Endothelial cell of umbilical vein (primary cell): ENCODE data around the gene ART3. TPM values are rescaled to one million over a fixed set of nuclear protein-coding genes. Genes with fewer than 3 reads are reported as not detected.

Experiments used
- BruUV-seq: library from RNA; stranded (reverse); fragments of 400-500 nt; replicated peaks from 2 replicates; lab custom pipeline; 2021; lab: Mats Ljungman, UMichigan
- CTCF ChIA-PET: fragments of 300-600, 350-600 bp; sonication (Branson Sonifier 250); formaldehyde crosslinking; loops from one replicate; lab custom pipeline; 2021; ENCODE audit warnings: antibody characterized with exemption, inconsistent platforms; lab: Charles Lee
- POLR2A ChIA-PET: fragments of 300-600, 350-600 bp; sonication (Branson Sonifier 250); formaldehyde crosslinking; loops from one replicate; lab custom pipeline; 2021; ENCODE audit warnings: antibody characterized with exemption, inconsistent platforms; lab: Charles Lee
- DNase-seq: peaks from one replicate; pipeline ENCODE4 v3.0.0-alpha.2; 2011; ENCODE audit warnings: low read depth, low spot score
- FAIRE-seq: peaks from 2 replicates; lab custom pipeline; 2011; peaks lifted over from hg19 to GRCh38; lab: Jason Lieb, UNC
- H2AFZ ChIP-seq: 2 replicates; pipeline ENCODE4 v1.6.0; 2012; ENCODE audit warnings: low read depth, low read length, control low read depth, inconsistent platforms
- H3K27ac ChIP-seq: 2 replicates; pipeline ENCODE4 v1.5.1; 2011; ENCODE audit warnings: low read depth, mild to moderate bottlenecking, control low read depth, low read length, moderate library complexity; ENCODE audit not compliant: insufficient read depth
- H3K27me3 ChIP-seq, 2 experiments: 2 replicates each; pipeline versions ENCODE4 v1.6.0 to v1.6.1; 2011; ENCODE audit warnings: low read length in 2 of 2, mixed read lengths in 1 of 2; ENCODE audit not compliant: control insufficient read depth in 2 of 2, insufficient read depth in 2 of 2
- H3K36me3 ChIP-seq, 2 experiments: 2 replicates in 1 of 2; 3 replicates in 1 of 2; pipeline ENCODE4 v1.5.1; 2011; ENCODE audit warnings: low read length in 2 of 2, mild to moderate bottlenecking in 1 of 2, moderate library complexity in 1 of 2; ENCODE audit not compliant: control insufficient read depth in 2 of 2, insufficient read depth in 2 of 2; ENCODE audit errors: extremely low read depth in 1 of 2
- H3K4me1 ChIP-seq: 3 replicates; pipeline ENCODE4 v1.5.1; 2011; ENCODE audit warnings: mild to moderate bottlenecking, low read length; ENCODE audit not compliant: control insufficient read depth, insufficient read depth; ENCODE audit errors: extremely low read depth
- H3K4me2 ChIP-seq: 2 replicates; pipeline ENCODE4 v1.6.1; 2011; ENCODE audit warnings: low read length, control low read depth, mixed read lengths; ENCODE audit not compliant: insufficient read depth
- H3K4me3 ChIP-seq, 3 experiments: fragments of 200-600 bp in 1 of 3; sonication (generic), shearing (Covaris generic) in 1 of 3; replicated peaks in 1 of 3; 2 replicates each; pipeline ENCODE4 v1.5.1; 2011 to 2016; ENCODE audit warnings: control low read depth in 3 of 3, low read length in 3 of 3, mild to moderate bottlenecking in 2 of 3, inconsistent platforms in 1 of 3, low read depth in 1 of 3, moderate library complexity in 1 of 3; ENCODE audit not compliant: insufficient read depth in 1 of 3
- H3K79me2 ChIP-seq: 2 replicates; pipeline ENCODE4 v1.6.0; 2012; ENCODE audit warnings: low read length, inconsistent platforms; ENCODE audit not compliant: control insufficient read depth, insufficient read depth
- H3K9ac ChIP-seq: replicated peaks from 2 replicates; pipeline ENCODE3; 2011; ENCODE audit warnings: low read length, control low read depth; ENCODE audit not compliant: insufficient read depth; ENCODE audit errors: extremely low read depth
- H3K9me1 ChIP-seq: replicated peaks from 3 replicates; pipeline ENCODE4 v1.6.0; 2011; ENCODE audit warnings: mild to moderate bottlenecking, low read length; ENCODE audit not compliant: control insufficient read depth, insufficient read depth; ENCODE audit errors: extremely low read depth
- H3K9me3 ChIP-seq: replicated peaks from 2 replicates; pipeline ENCODE4 v1.5.1; 2012; ENCODE audit warnings: low read length, inconsistent platforms; ENCODE audit not compliant: control insufficient read depth, insufficient read depth
- H4K20me1 ChIP-seq: replicated peaks from 2 replicates; pipeline ENCODE3; 2011; ENCODE audit warnings: mild to moderate bottlenecking, low read length; ENCODE audit not compliant: control insufficient read depth, insufficient read depth; ENCODE audit errors: extremely low read depth
- EZH2 ChIP-seq: IDR thresholded peaks from 2 replicates; pipeline ENCODE4 v1.6.1; 2012; ENCODE audit warnings: borderline replicate concordance, low read depth, mild to moderate bottlenecking, moderate library complexity, low read length, inconsistent platforms; ENCODE audit not compliant: severe bottlenecking
- FOS ChIP-seq: IDR thresholded peaks from 2 replicates; pipeline ENCODE4 v1.6.1; 2011; ENCODE audit warnings: mild to moderate bottlenecking, low read length, moderate library complexity, borderline replicate concordance; ENCODE audit not compliant: insufficient read depth
- GATA2 ChIP-seq: IDR thresholded peaks from 2 replicates; pipeline ENCODE4 v1.7.0; 2011; ENCODE audit warnings: low read depth, mild to moderate bottlenecking, moderate library complexity, mixed read lengths, low read length; ENCODE audit not compliant: insufficient read length, insufficient read depth
- MYC ChIP-seq: IDR thresholded peaks from one replicate; pipeline ENCODE4 v1.6.1; 2011; ENCODE audit warnings: mild to moderate bottlenecking, low read depth, low read length
- POLR2AphosphoS5 ChIP-seq: IDR thresholded peaks from 2 replicates; pipeline ENCODE4 v1.6.1; 2012; ENCODE audit warnings: low read depth, mild to moderate bottlenecking, control low read depth, low read length, moderate library complexity; ENCODE audit not compliant: insufficient read depth
- dilution Hi-C: fragments of 300-500 bp; cut with MboI; formaldehyde crosslinking; loops from one replicate; pipeline ENCODE4 v1.15.0; 2019; ENCODE audit warnings: low sequenced_read_pairs; ENCODE audit not compliant: extremely low pct_ligation_motif_present
- intact Hi-C: fragments of 100-400 bp; cut with micrococcal nuclease; formaldehyde crosslinking; loops from one replicate; pipeline ENCODE4 v1.10.0; 2022
- polyA plus RNA-seq, 4 experiments: library from polyadenylated mRNA; depleted of rRNA in 3 of 4; stranded (reverse) in 3 of 4; unstranded in 1 of 4; fragments of >200 nt; gene quantifications; 2 replicates each; pipeline versions ENCODE4 v1.2.1 to v1.2.3, GENCODE V29; 2011 to 2012; ENCODE audit warnings: missing spikeins in 1 of 4
- total RNA-seq: library from RNA; stranded (reverse); gene quantifications from 2 replicates; pipeline ENCODE4 v1.2.3, GENCODE V29; 2021
- TF ChIP-seq, protein P1 (sequence below), 2 donors: IDR thresholded peaks; 1 replicate in 1 of 2; 2 replicates in 1 of 2; pipeline ENCODE4 v1.5.1; 2011; ENCODE audit warnings: low read length in 2 of 2, mild to moderate bottlenecking in 2 of 2, moderate library complexity in 2 of 2, control low read depth in 1 of 2, inconsistent platforms in 1 of 2, low read depth in 1 of 2; ENCODE audit not compliant: insufficient read depth in 1 of 2; ENCODE audit errors: extremely low read depth in 1 of 2

ART3 gene
- total and polyA plus RNA-seq, 2 donors (not counting 3 experiments of a cell fraction or from before 2014, with no cell fraction given), result not detected

DNA sequence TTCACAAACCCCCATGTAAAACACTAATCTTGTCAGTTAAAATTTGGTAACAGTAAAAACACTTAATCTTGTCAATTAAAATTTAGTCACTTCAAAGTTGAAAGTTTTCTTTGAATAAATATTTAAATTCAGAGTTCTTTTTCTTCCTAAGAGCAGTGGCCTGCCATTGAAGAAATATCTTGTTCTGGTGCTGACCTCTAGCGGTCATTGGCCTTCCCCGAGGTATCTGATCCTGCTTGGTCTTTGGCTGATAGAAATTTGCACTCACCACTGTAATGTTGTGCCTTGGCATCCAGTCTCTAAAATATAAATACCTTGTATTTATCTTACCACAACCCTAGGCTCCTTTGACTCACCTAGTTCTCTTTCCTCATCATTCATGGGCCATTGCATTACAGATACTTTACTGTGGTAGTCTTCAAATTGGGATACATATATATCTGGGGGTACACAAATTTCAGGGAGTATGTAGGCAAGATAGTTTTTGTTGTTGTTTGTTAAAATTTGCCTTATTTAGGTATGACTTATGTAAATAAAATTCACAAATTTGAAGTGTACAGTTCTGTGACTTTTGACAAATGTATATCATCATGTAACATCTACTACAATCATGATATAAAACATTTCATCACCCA lies 6.7 kb upstream of the ART3 start:
- Histone ChIP-seq H3K36me3 (no peaks in the 10 kb centered on the region), H3K27me3 (peaks cover 0 to 2% of the 10 kb centered on the region in 2 experiments), H3K4me2 (no peak overlapping the region), H3K27ac (no peak overlapping the region), H3K4me1 (no peaks in the 10 kb centered on the region), H3K9me1 (no peaks in the 10 kb centered on the region), H3K79me2 (no peaks in the 10 kb centered on the region), H4K20me1 (no peaks in the 10 kb centered on the region), H3K9ac (no peak overlapping the region), H3K4me3 (no peak overlapping the region), H3K9me3 (no peaks in the 10 kb centered on the region), H2AFZ (no peak overlapping the region)
- no TSS peak for BruUV-seq
- DNase-seq (peak; percentile 76), FAIRE-seq (peak; percentile 86)
- intact Hi-C loops, result loop anchor here (1.0 to 5.0 kb wide), 3 partner anchors 72 to 170 kb away; no protein-coding TSS in a partner anchor
- dilution Hi-C loops, result no loop called here
- CTCF ChIA-PET, result interaction anchor here (1.3 to 6.7 kb wide), 3 partner anchors 13 to 71 kb away, joined by 3 to 127 read pairs (median 4); no protein-coding TSS in a partner anchor
- TF ChIP-seq FOS (no peak), EZH2 (no peak)
- TF ChIP-seq, protein P1, sequence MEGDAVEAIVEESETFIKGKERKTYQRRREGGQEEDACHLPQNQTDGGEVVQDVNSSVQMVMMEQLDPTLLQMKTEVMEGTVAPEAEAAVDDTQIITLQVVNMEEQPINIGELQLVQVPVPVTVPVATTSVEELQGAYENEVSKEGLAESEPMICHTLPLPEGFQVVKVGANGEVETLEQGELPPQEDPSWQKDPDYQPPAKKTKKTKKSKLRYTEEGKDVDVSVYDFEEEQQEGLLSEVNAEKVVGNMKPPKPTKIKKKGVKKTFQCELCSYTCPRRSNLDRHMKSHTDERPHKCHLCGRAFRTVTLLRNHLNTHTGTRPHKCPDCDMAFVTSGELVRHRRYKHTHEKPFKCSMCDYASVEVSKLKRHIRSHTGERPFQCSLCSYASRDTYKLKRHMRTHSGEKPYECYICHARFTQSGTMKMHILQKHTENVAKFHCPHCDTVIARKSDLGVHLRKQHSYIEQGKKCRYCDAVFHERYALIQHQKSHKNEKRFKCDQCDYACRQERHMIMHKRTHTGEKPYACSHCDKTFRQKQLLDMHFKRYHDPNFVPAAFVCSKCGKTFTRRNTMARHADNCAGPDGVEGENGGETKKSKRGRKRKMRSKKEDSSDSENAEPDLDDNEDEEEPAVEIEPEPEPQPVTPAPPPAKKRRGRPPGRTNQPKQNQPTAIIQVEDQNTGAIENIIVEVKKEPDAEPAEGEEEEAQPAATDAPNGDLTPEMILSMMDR (IDR thresholded peaks at IDR 0.05; ENCODE audit: extremely low read depth in 1 of 2, insufficient read depth in 1 of 2, low read depth in 1 of 2, low read length in 2 of 2), result peak; percentile 68 to 70
- POLR2A ChIA-PET, result no interaction called here

DNA sequence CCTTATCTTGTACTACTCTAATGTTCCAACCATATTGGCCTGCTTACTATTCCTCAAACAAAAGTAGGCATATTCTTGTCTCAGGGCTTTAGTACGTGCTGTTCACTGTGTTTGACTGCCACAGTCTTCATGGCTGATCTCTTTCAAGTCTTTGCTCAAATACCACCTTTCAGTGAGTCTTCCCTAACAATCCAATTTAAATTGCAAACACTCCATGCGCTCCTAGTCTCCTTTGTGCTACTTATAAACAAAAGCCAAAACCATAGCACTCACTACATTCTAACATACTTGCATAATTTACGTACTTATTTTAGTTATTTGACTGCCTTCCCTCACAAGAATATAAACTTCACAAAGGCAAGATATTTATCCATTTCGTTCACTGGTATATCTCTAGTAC lies 1.7 kb upstream of the ART3 start:
- H4K20me1 ChIP-seq, result no peaks in the 10 kb centered on the region
- DNase-seq, result no peak
- intact Hi-C loops (no loop called here), dilution Hi-C loops (no loop called here)
- H3K4me1 ChIP-seq, result no peaks in the 10 kb centered on the region
- no peaks in the 10 kb centered on the region for H3K79me2 ChIP-seq
- no peak overlapping the region for H3K4me2 ChIP-seq
- ChIA-PET POLR2A (no interaction called here), CTCF (interaction anchor here (2.3 kb wide), 1 partner anchor 14 kb away, joined by 8 read pairs; no protein-coding TSS in a partner anchor)
- H3K4me3 ChIP-seq, result no peak overlapping the region
- BruUV-seq, result no TSS peak
- no peaks in the 10 kb centered on the region for H3K9me3 ChIP-seq
- no peaks in the 10 kb centered on the region for H3K36me3 ChIP-seq
- TF ChIP-seq GATA2, result no peak
- TF ChIP-seq EZH2, result no peak
- no peak for TF ChIP-seq MYC
- no peak for TF ChIP-seq POLR2AphosphoS5
- H3K9me1 ChIP-seq, result no peaks in the 10 kb centered on the region
- FAIRE-seq, result no peak
- H3K27ac ChIP-seq, result no peak overlapping the region
- peaks cover 0 to 2% of the 10 kb centered on the region in 2 experiments for H3K27me3 ChIP-seq
- no peak overlapping the region for H3K9ac ChIP-seq
- H2AFZ ChIP-seq, result no peak overlapping the region
